HL-60/S4 (cell line): ENCODE data around the gene XRCC3.

Experiments
- in situ Hi-C: fragments of 300-500 bp; cut with MboI; formaldehyde crosslinking; loops from 2 replicates; pipeline ENCODE4 v1.14.3; 2022; ENCODE audit warnings: low sequenced_read_pairs

The XRCC3 gene

GRCh38 chr14:103726474-103726873 is 11.2 kb upstream of the XRCC3 start:
- in situ Hi-C loops, result no loop called here

GRCh38 chr14:103725739-103726395 is 10.6 kb upstream of the XRCC3 start:
- in situ Hi-C loops, result no loop called here

GRCh38 chr14:103725001-103725682 is 9.9 kb upstream of the XRCC3 start:
- in situ Hi-C loops, result no loop called here

- in situ Hi-C loops, result no loop called here
Measured at GRCh38 chr14:103724116-103724515, 8.9 kb upstream of the XRCC3 start.

- in situ Hi-C loops, result no loop called here
Measured at GRCh38 chr14:103723748-103724081, 8.5 kb upstream of the XRCC3 start.

GRCh38 chr14:103721334-103722120 is 6.3 kb upstream of the XRCC3 start:
- in situ Hi-C loops, result no loop called here

- in situ Hi-C loops, result no loop called here
Measured at GRCh38 chr14:103719751-103720150, 4.5 kb upstream of the XRCC3 start.

- in situ Hi-C loops, result no loop called here
Measured at GRCh38 chr14:103718572-103718971, 3.3 kb upstream of the XRCC3 start.

- in situ Hi-C loops, result no loop called here
Measured at GRCh38 chr14:103716899-103717411, 1.7 kb upstream of the XRCC3 start.

GRCh38 chr14:103716091-103716801 is 995 bp upstream of the XRCC3 start:
- in situ Hi-C loops, result no loop called here

- in situ Hi-C loops, result no loop called here
Measured at GRCh38 chr14:103714063-103714724, 1.1 kb downstream of the XRCC3 start.

- in situ Hi-C loops, result no loop called here
Measured at GRCh38 chr14:103713304-103714062, 1.8 kb downstream of the XRCC3 start.

GRCh38 chr14:103712633-103713247 is 2.5 kb downstream of the XRCC3 start:
- in situ Hi-C loops, result no loop called here

GRCh38 chr14:103711516-103712431 is 3.5 kb downstream of the XRCC3 start:
- in situ Hi-C loops, result no loop called here

GRCh38 chr14:103710771-103711377 is 4.4 kb downstream of the XRCC3 start:
- in situ Hi-C loops, result no loop called here

GRCh38 chr14:103709814-103710213 is 5.4 kb downstream of the XRCC3 start:
- in situ Hi-C loops, result no loop called here

- in situ Hi-C loops, result no loop called here
Measured at GRCh38 chr14:103708750-103709187, 6.5 kb downstream of the XRCC3 start.
